Measurements from ENCODE around the gene SFMBT2. TPM values are rescaled to one million over a fixed set of nuclear protein-coding genes. Genes with fewer than 3 reads are reported as not detected.
"Not testable (repeated sequence)": the region's sequence is repeated elsewhere in the genome, so short reads cannot be mapped to it uniquely, and the experiment has no call there.

The SFMBT2 gene
- total RNA-seq, 4 donors from 2014 or later: 2.6 to 26.4 (median 4.5) TPM

DNA sequence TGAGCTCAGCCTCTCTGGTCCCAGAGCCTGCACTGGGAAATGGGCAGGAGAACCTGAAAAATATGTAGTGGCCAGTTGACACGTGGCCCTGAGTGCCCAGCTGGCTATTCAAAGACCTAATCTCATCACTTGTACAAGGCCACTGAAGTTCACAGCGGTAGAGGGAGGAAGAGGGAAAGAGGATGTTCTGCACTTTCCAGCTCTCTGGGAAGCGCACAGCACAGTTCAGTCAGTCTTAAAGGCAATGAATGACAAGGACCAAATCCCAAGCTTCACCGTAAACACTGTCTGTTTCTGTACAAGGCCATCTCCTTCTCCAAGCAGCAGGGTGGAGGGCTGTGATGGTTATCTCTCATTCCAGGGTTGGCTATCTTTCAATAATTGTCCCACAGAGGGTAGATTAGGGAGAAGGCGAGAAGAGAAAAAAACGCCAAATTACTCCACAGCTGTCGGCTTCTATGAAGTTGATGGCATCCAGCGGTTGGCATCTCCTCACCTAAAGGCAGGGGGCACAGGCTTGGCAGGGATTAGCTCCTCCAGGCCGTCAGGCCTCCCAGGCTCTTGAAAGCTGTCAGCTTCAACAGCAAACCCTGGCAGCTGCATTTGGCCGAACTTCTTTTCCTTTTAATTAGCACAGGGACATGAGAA lies 10.6 kb downstream of the SFMBT2 start:
- Histone ChIP-seq H3K36me3 (no peaks in the 10 kb centered on the region), H3K4me3 (no peak overlapping the region), H3K27me3 (no peaks in the 10 kb centered on the region), H3K4me1 (no peaks in the 10 kb centered on the region), H3K27ac (no peak overlapping the region), H3K9me3 (no peaks in the 10 kb centered on the region)
- no peak for DNase-seq
- TF ChIP-seq, protein P1, sequence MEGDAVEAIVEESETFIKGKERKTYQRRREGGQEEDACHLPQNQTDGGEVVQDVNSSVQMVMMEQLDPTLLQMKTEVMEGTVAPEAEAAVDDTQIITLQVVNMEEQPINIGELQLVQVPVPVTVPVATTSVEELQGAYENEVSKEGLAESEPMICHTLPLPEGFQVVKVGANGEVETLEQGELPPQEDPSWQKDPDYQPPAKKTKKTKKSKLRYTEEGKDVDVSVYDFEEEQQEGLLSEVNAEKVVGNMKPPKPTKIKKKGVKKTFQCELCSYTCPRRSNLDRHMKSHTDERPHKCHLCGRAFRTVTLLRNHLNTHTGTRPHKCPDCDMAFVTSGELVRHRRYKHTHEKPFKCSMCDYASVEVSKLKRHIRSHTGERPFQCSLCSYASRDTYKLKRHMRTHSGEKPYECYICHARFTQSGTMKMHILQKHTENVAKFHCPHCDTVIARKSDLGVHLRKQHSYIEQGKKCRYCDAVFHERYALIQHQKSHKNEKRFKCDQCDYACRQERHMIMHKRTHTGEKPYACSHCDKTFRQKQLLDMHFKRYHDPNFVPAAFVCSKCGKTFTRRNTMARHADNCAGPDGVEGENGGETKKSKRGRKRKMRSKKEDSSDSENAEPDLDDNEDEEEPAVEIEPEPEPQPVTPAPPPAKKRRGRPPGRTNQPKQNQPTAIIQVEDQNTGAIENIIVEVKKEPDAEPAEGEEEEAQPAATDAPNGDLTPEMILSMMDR (IDR thresholded peaks at IDR 0.05): no peak
- no peak for TF ChIP-seq POLR2A (IDR thresholded peaks at IDR 0.05)

DNA sequence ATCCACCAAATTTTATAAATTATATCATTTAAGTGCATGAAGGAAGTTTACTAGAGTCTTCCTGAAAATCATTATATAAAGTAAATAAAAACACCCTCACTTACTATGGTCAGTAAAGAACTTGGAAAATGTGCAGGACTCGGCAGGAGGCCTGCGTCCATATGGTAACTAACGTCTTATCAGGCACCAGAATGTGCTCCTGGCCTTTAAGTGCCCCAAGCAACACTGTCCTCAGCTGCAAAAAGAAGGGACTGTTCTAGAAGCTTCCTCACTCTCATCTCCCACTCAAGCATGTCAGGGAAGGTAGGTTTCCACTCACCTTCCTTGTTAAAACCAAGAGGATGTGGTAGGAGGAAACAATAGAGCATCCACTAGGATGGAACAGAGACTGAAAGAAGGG lies 11.3 kb downstream of the SFMBT2 start:
- TF ChIP-seq, protein P1 (IDR thresholded peaks at IDR 0.05): no peak
- no peak for TF ChIP-seq POLR2A (IDR thresholded peaks at IDR 0.05)
- no peaks in the 10 kb centered on the region for H3K9me3 ChIP-seq
- no peak overlapping the region for H3K4me3 ChIP-seq
- no peaks in the 10 kb centered on the region for H3K4me1 ChIP-seq
- H3K27ac ChIP-seq: no peak overlapping the region
- no peaks in the 10 kb centered on the region for H3K36me3 ChIP-seq
- H3K27me3 ChIP-seq: no peaks in the 10 kb centered on the region
- DNase-seq: no peak

DNA sequence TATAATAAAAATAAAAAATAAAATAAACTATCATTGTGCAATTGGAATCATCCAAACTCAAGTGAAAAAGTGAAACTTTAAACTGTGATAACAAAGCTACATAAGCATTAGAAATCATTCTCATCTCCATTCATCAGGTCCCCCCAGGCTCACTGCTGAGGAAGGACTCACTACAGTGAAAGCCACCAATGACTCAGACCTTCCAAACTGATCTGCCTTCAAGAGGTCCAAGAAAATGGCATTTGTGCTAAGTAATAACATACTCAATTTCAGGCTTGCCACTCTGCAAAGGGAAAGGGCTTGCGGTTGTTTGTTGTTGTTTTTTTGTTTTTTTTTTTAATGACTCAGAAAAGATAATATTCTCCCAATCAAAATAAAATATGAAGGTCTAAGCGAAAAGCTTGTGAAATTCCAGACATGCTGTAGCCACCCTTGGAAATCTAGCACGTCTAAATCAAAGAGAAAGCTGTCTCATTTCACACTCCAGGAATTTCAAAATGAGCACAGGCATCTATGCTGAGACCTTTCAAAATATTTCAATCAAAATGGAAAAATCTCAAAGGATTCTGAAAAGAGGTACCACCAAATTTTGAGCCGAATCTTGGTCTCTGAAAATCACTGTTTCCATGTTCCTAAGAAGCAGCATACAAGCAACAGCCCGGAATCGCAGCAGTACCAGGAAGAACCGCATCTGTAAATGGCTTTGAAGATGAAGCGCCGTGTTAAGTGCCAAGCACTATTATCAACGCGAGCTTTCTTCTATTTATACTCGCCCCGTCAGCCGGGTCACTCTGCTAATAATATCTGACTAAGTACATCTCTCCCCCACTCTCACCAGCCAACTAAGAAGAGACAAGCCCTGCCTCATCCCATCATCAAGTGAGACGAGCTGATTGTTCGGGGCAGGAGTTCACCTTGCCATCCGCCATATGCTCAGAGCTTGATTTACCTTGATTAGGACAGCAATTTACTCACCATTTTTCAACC lies 13.5 kb downstream of the SFMBT2 start:
- Histone ChIP-seq H3K27ac (no peak overlapping the region), H3K36me3 (no peaks in the 10 kb centered on the region), H3K27me3 (no peaks in the 10 kb centered on the region), H3K9me3 (no peaks in the 10 kb centered on the region), H3K4me1 (no peaks in the 10 kb centered on the region), H3K4me3 (no peak overlapping the region)
- TF ChIP-seq, protein P1 (IDR thresholded peaks at IDR 0.05): no peak
- no peak for TF ChIP-seq POLR2A (IDR thresholded peaks at IDR 0.05)
- DNase-seq: no peak

DNA sequence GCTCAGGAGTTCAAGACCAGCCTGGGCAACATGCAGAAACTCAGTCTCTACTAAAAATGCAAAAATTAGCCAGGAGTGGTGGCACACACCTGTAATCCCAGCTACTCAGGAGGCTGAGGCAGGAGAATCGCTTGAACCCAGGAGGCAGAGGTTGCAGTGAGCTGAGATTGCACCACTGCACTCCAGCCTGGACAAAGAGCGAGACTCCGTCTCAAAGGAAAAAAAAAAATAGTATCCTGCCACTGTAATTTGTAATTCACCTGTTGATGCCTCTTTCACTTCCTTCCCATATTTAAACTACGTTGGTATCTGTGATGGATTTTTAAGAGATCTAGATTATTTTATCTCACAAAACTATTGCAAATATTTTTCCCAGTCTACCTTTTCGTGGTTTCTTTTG lies 18.5 kb downstream of the SFMBT2 start:
- DNase-seq, H3K9me3 ChIP-seq, H3K27me3 ChIP-seq, H3K36me3 ChIP-seq, H3K4me1 ChIP-seq, H3K4me3 ChIP-seq, H3K27ac ChIP-seq: not testable (repeated sequence)

DNA sequence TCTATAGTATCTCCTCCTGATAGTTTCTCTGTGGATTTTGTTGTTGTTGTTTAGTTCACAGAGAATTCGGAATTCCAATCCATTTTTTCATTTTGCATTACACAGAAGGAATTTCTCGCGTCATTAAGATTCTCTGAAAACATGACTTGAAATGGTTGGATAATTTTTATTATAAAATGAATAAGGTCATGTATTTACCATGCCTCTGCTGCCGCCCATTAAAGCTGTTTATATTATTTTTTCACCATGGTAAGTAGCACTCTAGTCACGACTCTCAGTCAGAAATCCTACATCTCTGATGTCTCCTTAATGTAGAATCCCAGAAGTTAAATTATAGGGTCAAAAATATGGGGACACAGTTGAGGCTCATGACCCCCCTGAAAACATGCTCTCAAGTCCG lies 19.1 kb downstream of the SFMBT2 start:
- no peaks in the 10 kb centered on the region for H3K4me1 ChIP-seq
- DNase-seq: no peak
- H3K27ac ChIP-seq: no peak overlapping the region
- H3K4me3 ChIP-seq: no peak overlapping the region
- H3K36me3 ChIP-seq: no peaks in the 10 kb centered on the region
- no peak for TF ChIP-seq POLR2A (IDR thresholded peaks at IDR 0.05)
- TF ChIP-seq, protein P1 (IDR thresholded peaks at IDR 0.05): no peak
- no peaks in the 10 kb centered on the region for H3K9me3 ChIP-seq
- H3K27me3 ChIP-seq: no peaks in the 10 kb centered on the region

DNA sequence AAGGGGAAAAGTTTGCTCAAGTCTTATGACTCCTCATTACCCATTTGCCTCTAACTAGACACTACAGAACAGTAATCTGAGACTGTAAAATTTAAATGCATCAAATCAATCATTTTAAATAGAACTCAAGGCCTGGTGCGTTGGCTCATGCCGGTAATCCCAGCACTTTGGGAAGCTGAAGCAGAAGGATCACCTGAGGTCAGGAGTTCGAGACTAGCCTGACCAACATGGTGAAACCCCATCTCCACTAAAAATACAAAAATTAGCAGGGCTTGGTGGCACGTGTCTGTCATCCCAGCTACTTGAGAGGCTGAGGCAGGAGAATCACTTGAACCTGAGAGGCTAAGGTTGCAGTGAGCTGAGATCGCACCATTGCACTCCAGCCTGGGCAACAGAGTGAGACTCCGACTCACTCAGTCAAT lies 20.1 kb downstream of the SFMBT2 start:
- H3K9me3 ChIP-seq, H3K4me3 ChIP-seq, H3K4me1 ChIP-seq, H3K36me3 ChIP-seq, DNase-seq, H3K27ac ChIP-seq, H3K27me3 ChIP-seq: not testable (repeated sequence)
